Measurements from ENCODE around the gene LRP1B.

GRCh38 chr2:140210963-140211362 is 1919.9 kb downstream of the LRP1B start:
- TF ChIP-seq CTCF (IDR thresholded peaks at IDR 0.05): no peak
- no peak for TF ChIP-seq POLR2A (IDR thresholded peaks at IDR 0.05)

All from breast epithelium (tissue), 3 donors.